GM21717 (cell line): Measurements from ENCODE around the gene RYK.
"Not testable (repeated sequence)": the region's sequence is repeated elsewhere in the genome, so short reads cannot be mapped to it uniquely, and the experiment has no call there.

ENCODE experiments used
- ATAC-seq: cut with Tn5 transposase; IDR thresholded peaks from one replicate; pipeline ENCODE4 v1.9.1; 2021; ENCODE audit warnings: mild to moderate bottlenecking, moderate library complexity; ENCODE audit not compliant: unreplicated experiment

The RYK gene

DNA sequence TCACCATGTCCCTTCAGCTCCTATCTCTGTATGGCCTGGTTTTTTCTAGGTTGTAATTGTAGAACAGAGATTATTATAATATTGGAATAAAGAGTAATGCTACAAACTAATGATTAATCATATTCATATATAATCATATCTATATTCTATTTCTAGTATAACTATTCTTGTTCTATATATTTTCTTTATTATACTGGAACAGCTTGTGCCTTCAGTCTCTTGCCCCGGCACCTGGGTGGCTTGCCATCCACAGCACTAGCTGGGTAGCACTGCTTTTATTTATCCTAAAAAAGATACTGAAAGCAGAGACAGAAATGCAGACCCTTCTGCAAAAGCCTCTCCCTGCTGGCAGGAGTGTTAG lies 25.9 kb downstream of the RYK start:
- not testable (repeated sequence) for ATAC-seq

DNA sequence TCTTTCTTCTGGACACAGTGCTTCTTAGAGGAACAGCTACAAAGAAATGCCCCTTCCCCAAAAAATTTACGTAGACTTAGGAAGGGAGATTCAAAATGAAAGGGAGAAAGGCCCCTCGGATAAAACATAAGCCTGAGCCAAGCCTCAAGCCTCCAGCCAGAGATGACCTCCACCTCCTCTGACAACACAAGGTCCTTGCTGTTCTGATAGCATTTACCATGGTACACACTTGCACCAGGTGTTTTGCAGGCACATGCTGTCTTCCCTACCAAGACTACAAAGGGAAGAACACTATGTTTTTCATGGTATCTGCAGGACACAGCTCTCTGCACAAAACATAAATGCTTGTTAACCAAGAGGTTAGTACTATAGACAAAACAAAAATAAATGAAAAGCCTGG lies 27.8 kb downstream of the RYK start:
- no peak for ATAC-seq

DNA sequence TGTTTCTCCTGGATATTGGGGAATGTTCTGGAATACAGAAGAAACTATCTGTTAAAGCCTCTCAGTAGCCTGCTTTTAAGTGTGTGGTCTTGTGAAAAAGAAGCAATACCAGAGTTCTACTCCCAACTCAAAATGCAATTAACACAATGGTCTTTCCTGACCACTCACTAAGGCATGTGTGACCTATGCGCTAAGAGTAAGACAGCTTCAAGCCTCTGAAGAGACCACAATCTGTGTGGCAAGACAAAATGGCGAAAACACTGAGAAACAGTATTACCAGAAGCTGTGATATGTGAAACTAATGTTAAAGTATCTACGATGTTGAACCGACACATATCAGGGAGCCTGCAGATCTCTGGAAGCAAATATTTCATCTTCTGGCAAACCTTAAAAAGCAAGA lies 33.8 kb downstream of the RYK start:
- ATAC-seq = no peak

DNA sequence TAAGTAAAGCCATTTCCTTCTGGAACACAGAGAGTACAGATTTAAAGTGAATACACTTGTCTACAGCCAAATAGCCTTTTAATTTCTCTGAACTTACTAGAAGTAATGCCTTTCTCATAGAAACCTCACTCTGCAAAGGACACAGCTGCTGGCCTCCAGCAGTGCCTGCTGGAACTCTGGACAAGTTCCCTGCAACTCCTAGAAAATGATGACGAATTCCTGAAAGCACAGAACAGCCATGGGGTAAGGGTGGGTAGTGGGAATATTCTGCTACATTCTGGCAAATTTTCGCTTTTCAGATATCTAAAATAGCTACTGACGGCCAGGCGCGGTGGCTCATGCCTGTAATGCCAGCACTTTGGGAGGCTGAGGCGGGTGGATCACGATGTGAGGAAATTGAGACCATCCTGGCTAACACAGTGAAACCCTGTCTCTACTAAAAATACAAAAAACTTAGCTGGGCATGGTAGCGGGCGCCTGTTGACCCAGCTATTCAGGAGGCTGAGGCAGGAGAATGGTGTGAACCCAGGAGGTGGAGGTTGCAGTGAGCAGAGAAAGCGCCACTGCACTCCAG lies 34.4 kb downstream of the RYK start:
- no peak for ATAC-seq

DNA sequence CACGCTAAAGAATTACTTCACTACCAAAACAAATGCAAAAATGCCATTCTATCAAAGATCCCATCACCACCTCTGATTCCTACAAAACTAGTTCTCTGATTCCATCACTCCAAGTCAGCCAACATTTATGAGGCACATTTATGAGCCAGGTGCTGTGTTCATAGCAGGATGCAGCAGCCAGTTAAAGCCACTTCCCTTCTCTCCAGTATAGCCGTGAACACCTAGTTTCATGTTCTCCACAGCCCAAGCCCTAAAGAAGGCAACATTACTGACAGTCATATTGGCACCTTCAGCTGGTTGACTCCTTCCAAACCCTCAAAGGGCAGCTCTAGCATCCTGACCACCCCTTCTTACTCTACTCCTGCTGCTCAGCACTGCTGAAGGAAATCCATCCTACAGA lies 36.4 kb downstream of the RYK start:
- no peak for ATAC-seq

DNA sequence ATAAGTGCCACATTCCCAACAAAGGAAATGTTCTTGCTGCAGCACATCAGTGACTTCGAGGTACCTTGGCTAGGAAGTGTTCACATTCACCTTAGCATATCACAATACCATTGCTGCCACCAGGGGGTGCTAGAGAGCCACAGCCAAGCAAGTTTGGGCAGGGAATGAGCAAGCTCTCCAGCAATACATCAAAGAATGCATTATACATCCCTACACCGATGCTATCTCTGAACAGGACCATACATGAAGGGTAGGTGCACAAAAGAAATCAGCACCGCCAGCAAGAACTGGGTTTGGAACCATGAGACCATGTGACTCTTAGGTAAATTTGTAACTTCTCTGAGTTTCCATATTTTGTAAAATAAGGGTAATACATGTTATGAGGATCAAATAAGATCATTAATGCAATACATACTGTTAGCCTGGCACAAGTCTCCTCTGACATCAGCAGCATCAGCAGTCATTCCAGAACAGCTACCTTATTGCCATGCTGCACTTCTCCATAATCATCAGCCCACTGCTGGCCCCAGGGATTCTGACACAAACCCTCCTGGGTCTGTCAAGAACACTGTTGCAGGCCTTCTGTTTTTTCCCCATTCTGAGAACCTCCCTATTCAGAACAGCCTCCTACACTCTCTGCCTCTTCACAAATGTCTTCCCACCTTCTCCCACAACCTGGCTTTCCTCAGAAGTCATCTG lies 37.5 kb downstream of the RYK start:
- peak; percentile 57 for ATAC-seq

DNA sequence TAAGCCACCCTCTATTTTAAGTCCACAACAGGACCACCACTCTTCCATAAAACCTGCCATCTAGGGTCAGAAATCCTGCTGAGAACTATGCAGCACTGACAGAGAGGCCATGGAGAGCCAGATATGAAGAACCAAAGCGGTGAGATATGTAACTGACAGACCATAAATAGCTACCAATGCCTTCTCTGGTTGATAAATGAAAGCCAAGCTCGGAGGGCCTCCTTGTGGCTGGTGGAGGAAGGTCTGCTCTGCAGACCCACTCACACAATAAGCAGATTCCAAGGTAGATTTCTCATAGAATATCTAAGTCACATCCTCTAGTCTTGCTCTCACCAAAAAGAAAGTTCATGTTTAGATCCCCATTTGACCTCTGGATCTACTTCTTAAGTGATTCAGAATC lies 38.9 kb downstream of the RYK start:
- ATAC-seq = peak; percentile 62

DNA sequence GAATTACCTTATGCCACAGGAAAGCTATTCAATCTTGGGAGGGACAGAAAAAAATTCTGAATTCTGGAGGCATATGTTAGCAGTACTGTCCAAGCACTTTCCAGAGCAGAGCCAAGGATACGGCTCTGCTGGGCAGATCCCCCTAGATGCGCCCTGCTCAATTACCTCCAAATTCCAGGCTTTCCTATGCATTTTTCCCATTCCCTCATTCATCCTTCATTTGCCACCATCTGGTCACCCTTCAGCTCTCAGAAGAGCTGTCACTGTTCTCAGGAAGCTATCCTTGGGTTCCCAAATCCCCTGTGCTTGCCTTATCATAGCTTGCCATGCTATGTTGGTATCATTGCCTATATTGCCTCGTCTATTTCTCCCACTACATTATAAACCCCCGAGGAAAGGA lies 45.2 kb downstream of the RYK start:
- no peak for ATAC-seq

DNA sequence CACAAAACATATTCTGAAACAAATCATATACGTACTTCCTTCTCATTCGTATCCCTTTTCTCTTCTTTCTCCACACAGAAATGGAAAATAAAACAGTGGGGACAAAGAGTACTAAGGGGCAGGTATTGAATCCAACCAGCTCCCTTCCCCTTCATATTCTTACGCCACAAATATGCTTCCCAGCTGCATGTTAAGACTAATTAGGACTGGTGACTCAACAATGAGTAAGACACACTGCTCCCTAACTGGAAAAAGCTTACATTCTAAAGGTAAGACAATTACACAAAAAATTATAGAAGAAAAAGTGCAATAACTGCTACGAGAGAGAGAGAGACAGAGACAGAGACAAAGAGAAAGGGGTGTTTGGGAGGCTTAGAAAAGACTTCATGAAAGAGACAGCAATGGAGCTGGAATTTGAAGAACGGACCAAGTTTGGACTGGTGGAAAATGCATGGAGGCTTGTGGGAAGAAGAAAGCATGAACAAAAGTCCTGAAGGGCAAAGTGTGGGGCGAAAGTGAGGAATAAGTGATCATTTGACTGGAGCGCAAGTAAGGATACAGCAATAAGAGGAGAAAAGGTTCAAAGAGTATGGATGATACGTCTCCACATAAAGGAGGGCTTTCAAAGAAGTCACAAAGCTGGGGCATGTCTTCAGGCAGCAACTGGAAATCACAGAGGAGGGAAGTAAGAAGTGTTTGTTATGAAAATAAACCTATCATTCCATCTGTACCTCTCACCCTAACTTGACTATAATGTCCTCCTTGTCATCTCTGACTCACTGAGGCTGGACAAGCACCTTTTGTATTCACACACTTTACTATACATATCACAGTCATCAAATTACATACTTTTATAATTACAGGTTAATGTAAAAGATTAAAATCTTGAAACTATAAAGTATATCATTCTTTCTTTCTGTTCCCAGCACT lies 49.2 kb downstream of the RYK start:
- no peak for ATAC-seq

DNA sequence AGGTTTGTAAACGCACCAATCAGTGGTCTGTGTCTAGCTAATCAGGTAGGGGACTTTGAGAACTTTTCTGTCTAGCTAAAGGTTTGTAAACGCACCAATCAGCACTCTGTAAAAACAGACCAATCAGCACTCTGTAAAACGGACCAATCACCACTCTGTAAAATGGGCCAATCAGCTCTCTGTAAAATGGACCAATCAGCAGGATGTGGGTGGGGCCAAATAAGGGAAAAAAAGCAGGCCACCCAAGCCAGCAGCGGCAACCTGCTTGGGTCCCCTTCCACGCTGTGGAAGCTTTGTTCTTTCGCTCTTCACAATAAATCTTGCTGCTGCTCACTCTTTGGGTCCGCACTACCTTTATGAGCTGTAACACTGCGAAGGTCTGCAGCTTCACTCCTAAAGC lies 50.8 kb downstream of the RYK start:
- ATAC-seq = not testable (repeated sequence)

DNA sequence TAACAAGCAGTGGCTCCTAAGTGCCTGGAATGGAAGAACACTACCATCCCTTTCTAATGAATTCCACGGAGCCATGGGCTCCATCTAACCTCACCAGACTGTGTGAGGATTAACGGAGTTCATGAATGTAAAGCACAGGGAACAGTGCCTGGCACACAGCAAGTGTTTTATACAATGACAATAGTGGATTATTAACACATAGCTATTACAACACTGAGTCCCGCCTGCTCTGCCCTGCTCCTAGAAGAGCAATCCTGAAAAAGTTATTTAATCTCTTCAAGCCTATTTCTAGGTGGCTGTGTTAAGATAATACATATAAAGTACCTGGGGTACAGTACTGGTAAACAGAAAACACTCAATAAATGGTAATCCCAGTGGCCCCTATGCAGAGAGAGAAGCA lies 51.4 kb downstream of the RYK start:
- no peak for ATAC-seq

DNA sequence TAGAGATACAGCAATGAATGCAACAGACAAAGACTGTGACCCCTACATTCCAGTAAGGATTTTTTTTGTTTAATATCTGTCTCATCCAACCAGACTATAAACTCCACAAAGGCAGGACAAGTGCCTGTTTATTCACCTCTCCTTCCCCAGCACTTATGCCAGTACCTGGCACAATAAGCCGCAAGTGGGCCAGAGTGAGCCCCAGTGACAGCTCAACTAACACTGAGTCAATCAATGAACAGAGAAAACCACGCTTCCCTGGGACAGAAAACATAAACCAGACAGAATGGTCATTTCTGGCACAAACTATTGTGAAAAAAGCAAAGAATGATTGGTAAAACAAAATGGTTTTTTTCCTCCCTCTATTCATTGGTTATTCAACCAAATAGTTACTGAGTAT lies 52.2 kb downstream of the RYK start:
- ATAC-seq = no peak

DNA sequence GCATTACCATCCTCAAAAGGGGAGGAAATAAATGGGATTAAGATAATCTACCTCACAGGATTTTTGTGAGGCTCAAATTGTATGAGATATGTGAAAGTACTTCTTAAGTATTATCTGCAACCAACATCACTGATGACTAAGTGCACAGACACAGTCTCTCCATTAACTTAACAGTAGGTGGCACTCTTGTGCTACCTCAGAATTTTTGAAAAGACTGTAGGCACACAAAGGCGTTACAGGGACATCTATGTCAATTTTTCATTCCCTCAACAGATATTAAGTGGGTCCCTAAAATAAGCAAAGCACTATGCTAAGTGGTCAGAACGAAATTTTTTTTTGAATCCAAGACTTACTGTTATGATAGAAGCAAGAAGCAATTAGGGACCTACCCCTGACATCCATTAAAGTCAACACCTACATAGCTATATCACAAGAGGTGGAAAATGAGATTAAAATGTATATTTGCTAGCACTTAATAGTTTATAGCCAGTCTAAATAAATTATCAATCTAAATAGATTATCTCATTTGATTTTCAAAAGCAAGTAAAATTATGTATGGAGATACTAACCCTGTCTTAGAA lies 52.9 kb downstream of the RYK start:
- ATAC-seq = peak; percentile 50

DNA sequence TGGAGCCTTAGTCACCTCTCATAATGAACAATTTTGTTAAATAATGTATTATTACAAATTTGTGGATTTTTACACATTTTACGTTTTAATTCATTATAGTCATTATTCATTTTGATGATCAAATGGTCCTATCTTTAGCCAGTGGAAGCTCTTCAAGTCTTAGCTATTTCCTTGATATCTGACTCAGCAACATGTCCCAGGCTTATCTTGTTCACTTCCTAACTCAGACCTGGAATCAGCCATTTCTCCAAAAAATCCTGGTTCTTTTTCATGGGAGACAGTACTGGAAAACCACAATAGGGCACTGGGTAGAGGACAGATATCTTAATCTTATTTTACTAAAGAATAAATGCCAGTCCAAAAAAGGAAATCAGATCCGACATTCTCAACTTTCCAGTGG lies 56.4 kb downstream of the RYK start:
- ATAC-seq = no peak

DNA sequence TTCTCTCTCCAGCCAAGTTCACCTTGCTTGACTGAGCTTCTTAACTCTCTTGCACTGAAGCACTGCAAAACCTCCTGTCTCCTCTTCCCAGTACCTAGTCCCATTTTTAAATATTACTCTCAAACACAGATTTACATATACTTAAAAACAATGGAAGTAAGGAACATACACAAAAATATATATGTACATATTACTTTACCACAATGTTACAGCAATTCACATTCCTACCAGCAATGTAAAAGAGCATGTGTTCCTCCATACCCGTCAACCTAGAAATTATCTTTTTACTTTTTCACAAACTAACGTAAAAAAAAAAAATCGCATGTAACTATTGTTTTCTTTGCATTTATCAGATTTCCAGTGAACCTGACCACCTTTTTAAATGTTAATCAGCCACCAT lies 60.4 kb downstream of the RYK start:
- ATAC-seq = no peak

DNA sequence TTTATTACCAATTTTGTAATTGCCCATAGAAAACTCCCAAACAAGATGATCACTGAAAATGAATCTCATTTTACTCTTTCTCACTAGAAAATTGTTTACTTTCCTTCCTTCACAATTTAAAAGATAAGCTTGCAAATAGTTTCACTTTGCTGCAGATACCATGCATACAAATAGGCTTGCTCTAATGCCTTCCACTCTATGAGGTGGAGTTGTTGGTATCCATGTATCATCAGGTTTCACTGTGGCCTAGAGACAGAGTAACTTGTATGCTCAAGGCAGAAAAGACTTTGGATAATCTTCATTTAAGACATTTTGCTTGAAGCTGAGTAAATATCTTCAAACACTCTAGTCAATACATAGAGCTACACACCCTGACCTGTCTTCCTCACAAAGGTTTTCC lies 60.8 kb downstream of the RYK start:
- no peak for ATAC-seq

DNA sequence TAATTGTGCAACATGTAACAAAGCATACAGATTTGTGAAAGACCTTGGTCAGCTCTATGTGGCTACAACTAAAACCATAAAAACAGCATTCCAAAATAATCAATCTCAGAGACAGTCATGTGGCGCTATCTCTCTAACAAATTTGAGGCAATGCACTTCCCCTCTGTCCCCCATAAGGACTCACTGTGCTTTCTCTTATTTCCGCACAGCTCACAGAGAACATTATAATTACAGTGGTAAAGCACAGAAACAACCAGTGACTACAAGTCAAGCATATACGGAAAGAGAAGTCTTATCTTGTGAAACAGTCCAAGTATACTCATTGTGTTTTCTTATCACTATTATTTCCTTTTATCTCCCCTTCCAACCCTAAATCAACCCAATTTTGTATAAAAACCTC lies 64.3 kb downstream of the RYK start:
- no peak for ATAC-seq

DNA sequence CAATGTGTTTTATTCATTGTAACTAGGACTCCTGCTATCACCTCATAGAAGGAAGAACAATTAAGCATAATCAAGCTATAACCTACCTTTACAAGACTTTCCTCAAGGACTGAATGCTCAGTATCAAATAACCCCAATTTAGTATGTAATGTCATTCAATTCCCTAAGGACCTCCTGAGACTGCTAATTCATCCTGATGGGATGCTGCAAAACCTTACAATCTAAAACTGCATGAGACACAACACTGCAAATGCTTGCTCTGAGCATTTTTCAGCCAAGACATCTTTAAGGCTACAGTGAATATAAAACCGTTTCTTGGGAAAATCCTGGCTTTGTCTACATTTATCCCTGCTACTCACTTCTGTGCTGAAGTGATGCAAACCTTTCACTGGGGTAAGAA lies 69.9 kb downstream of the RYK start:
- ATAC-seq = no peak

DNA sequence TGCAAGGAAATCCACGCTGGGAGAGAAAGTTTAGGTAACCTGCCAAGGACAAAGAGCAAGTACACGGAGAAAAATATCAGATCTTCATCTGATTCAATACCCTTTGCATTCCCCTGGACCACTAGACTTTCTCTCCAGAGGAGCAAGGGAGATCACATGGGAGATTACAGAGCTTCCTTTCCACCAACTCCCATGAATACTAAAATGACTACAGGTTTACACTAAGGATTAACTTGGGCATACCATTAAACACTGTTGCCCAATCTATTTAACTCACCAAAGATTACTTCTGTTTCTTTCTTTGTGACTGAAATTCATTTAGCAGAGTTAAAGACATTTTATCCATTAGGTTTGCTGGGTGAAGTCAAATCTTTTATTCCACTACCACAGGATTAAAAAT lies 71.2 kb downstream of the RYK start:
- no peak for ATAC-seq

DNA sequence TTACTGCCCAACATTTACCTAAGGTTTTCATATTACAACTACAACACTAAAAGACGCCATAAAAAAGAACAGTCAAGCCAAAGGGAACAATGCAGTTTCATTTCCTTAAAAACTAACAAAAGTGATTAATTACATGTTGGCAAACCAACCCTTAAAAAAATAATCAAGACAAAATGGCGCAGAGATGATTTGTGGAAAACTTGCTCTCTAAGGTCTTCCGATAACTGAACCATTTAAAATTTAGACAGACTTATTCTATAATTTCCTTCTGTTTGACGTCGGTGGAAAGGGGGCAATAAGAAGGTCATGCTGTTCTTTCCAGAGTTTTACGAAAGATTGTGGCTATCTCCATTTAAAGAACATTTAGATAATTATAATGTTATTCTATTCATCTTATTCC lies 87.6 kb downstream of the RYK start:
- no peak for ATAC-seq

DNA sequence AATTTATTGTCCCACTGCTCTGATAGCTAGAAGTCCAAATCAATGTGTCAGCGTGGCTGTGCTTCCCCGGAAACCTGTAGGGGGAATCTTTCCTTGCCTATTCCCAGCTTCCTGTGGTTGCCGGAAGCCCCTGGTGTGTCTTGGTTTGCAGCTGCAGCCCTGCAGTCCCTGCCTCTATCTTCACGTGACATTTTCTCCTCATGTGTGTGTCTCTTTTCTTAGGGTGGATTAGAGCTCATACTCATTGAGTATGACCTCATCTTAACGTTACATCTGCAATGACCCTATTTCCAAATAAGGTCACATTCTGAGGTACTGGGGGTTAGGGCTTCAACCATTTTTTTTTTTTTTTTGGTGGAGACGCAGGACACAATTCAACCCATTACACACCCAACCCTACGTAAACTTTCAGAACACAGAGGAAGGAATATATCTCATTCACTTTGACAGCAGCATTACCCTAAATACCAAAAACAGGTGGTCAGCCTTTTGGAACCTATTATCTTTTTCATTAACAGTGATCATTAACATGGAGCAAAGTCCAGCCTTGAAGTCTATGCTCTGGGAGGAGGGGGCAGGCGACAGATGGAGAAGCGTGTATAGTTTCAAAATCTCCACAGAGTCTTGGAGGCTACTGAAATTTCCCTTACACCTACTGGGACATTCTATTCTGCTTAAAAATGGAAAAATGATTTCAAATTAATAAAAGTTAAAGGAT lies 88.6 kb downstream of the RYK start:
- ATAC-seq = no peak
